Measurements from ENCODE around the gene FUBP3.

DNA sequence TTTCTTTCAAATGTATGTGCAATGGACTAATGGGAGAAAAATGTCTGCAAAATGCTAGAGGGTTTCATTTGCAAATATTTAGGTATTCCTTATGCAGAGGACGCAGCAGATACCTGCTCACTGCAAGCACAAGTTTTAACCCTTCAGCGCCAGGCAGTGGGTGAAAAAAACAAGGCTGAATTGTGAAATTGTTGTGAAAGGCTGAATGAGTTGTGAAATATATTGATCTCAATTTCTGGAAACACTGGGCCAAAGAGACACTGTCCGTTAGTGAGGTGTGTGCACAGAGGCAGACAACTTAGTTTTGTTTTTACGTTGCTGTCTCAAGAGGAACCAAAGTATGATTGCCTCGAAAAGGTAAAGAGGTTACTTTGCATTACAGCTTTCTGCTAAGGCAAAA, 18.8 kb downstream of the FUBP3 start:
- TF ChIP-seq, protein P1, sequence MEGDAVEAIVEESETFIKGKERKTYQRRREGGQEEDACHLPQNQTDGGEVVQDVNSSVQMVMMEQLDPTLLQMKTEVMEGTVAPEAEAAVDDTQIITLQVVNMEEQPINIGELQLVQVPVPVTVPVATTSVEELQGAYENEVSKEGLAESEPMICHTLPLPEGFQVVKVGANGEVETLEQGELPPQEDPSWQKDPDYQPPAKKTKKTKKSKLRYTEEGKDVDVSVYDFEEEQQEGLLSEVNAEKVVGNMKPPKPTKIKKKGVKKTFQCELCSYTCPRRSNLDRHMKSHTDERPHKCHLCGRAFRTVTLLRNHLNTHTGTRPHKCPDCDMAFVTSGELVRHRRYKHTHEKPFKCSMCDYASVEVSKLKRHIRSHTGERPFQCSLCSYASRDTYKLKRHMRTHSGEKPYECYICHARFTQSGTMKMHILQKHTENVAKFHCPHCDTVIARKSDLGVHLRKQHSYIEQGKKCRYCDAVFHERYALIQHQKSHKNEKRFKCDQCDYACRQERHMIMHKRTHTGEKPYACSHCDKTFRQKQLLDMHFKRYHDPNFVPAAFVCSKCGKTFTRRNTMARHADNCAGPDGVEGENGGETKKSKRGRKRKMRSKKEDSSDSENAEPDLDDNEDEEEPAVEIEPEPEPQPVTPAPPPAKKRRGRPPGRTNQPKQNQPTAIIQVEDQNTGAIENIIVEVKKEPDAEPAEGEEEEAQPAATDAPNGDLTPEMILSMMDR (IDR thresholded peaks at IDR 0.05), result no peak
- TF ChIP-seq, protein P2, sequence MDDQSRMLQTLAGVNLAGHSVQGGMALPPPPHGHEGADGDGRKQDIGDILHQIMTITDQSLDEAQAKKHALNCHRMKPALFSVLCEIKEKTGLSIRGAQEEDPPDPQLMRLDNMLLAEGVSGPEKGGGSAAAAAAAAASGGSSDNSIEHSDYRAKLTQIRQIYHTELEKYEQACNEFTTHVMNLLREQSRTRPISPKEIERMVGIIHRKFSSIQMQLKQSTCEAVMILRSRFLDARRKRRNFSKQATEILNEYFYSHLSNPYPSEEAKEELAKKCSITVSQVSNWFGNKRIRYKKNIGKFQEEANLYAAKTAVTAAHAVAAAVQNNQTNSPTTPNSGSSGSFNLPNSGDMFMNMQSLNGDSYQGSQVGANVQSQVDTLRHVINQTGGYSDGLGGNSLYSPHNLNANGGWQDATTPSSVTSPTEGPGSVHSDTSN (IDR thresholded peaks at IDR 0.05), result no peak
- TF ChIP-seq, protein P3, sequence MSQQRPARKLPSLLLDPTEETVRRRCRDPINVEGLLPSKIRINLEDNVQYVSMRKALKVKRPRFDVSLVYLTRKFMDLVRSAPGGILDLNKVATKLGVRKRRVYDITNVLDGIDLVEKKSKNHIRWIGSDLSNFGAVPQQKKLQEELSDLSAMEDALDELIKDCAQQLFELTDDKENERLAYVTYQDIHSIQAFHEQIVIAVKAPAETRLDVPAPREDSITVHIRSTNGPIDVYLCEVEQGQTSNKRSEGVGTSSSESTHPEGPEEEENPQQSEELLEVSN (IDR thresholded peaks at IDR 0.05; ENCODE audit: borderline replicate concordance, low read depth), result no peak
- TF ChIP-seq, protein P4, sequence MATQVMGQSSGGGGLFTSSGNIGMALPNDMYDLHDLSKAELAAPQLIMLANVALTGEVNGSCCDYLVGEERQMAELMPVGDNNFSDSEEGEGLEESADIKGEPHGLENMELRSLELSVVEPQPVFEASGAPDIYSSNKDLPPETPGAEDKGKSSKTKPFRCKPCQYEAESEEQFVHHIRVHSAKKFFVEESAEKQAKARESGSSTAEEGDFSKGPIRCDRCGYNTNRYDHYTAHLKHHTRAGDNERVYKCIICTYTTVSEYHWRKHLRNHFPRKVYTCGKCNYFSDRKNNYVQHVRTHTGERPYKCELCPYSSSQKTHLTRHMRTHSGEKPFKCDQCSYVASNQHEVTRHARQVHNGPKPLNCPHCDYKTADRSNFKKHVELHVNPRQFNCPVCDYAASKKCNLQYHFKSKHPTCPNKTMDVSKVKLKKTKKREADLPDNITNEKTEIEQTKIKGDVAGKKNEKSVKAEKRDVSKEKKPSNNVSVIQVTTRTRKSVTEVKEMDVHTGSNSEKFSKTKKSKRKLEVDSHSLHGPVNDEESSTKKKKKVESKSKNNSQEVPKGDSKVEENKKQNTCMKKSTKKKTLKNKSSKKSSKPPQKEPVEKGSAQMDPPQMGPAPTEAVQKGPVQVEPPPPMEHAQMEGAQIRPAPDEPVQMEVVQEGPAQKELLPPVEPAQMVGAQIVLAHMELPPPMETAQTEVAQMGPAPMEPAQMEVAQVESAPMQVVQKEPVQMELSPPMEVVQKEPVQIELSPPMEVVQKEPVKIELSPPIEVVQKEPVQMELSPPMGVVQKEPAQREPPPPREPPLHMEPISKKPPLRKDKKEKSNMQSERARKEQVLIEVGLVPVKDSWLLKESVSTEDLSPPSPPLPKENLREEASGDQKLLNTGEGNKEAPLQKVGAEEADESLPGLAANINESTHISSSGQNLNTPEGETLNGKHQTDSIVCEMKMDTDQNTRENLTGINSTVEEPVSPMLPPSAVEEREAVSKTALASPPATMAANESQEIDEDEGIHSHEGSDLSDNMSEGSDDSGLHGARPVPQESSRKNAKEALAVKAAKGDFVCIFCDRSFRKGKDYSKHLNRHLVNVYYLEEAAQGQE (IDR thresholded peaks at IDR 0.05), result no peak
- TF ChIP-seq MAFK (IDR thresholded peaks at IDR 0.05; ENCODE audit: partially characterized antibody) (no peak), MYC (IDR thresholded peaks at IDR 0.05; ENCODE audit: borderline replicate concordance, low read length) (no peak), RAD21 (conservative IDR thresholded peaks at IDR 0.05 in 1 of 2, IDR thresholded peaks at IDR 0.05 in 1 of 2) (no peak), POLR2AphosphoS2 (conservative IDR thresholded peaks at IDR 0.05; ENCODE audit: low read length) (no peak), NR3C1 (IDR thresholded peaks at IDR 0.05) (no peak)

Measured in A549 (cell line).